GM23338 (cell line): ENCODE measurements around the gene ABCC9. TPM values are rescaled to one million over a fixed set of nuclear protein-coding genes. Genes with fewer than 3 reads are reported as not detected.

Experiments
- ATAC-seq: fragments of 200-7000 bp; cut with Tn5 transposase; 3 replicates; pipeline ENCODE4 v1.9.1; 2020
- DNase-seq: peaks from one replicate; pipeline ENCODE4 v3.0.0-alpha.2; 2015; ENCODE audit warnings: low spot score
- H2AFZ ChIP-seq: fragments of 200-600 bp; sonication (generic); 2 replicates; pipeline ENCODE4 v1.8.0; 2016; ENCODE audit warnings: antibody characterized with exemption, mild to moderate bottlenecking, moderate library complexity
- H3F3A ChIP-seq: fragments of 200-600 bp; sonication (generic); replicated peaks from 2 replicates; pipeline ENCODE4 v1.8.0; 2017; ENCODE audit warnings: antibody characterized with exemption, mixed run types, low read depth
- H3K27ac ChIP-seq: fragments of 200-600 bp; sonication (generic); 2 replicates; pipeline ENCODE4 v1.6.1; 2016; ENCODE audit warnings: low read depth
- H3K27me3 ChIP-seq: fragments of 200-600 bp; sonication (generic); 2 replicates; pipeline ENCODE4 v1.8.0; 2016; ENCODE audit warnings: mild to moderate bottlenecking, mixed run types, moderate library complexity; ENCODE audit not compliant: insufficient read depth
- H3K36me3 ChIP-seq: fragments of 200-600 bp; sonication (generic); 2 replicates; pipeline ENCODE4 v1.8.0; 2016; ENCODE audit warnings: mild to moderate bottlenecking; ENCODE audit not compliant: insufficient read depth
- H3K4me1 ChIP-seq: fragments of 200-600 bp; sonication (generic); 2 replicates; pipeline ENCODE4 v1.8.0; 2016; ENCODE audit warnings: mild to moderate bottlenecking, moderate library complexity; ENCODE audit not compliant: insufficient read depth
- H3K4me2 ChIP-seq: fragments of 200-600 bp; sonication (generic); 2 replicates; pipeline ENCODE4 v1.7.1; 2017; ENCODE audit warnings: mixed run types
- H3K4me3 ChIP-seq: fragments of 200-600 bp; sonication (generic); 2 replicates; pipeline ENCODE4 v1.6.1; 2016; ENCODE audit warnings: mixed run types
- H3K79me2 ChIP-seq: fragments of 200-600 bp; sonication (generic); replicated peaks from 2 replicates; pipeline ENCODE4 v1.8.0; 2017; ENCODE audit warnings: mild to moderate bottlenecking; ENCODE audit not compliant: insufficient read depth
- H3K9me2 ChIP-seq: fragments of 200-600 bp; sonication (generic); 2 replicates; pipeline ENCODE4 v1.8.0; 2017; ENCODE audit not compliant: insufficient read depth
- H4K20me1 ChIP-seq: fragments of 200-600 bp; sonication (generic); replicated peaks from 2 replicates; pipeline ENCODE4 v1.8.0; 2017; ENCODE audit warnings: mild to moderate bottlenecking; ENCODE audit not compliant: insufficient read depth
- H3K27ac Mint-ChIP-seq: 2 replicates; pipeline ENCODE4 v1.8.0; 2020; ENCODE audit warnings: inconsistent platforms, mild to moderate bottlenecking, moderate library complexity, mixed read lengths
- H3K27me3 Mint-ChIP-seq: 3 replicates; pipeline ENCODE4 v1.8.0; 2022; ENCODE audit warnings: low read depth, mild to moderate bottlenecking, moderate library complexity, mixed read lengths, inconsistent platforms; ENCODE audit not compliant: insufficient read depth, poor library complexity
- H3K36me3 Mint-ChIP-seq: 3 replicates; pipeline ENCODE4 v1.8.0; 2021; ENCODE audit warnings: low read depth, mild to moderate bottlenecking, inconsistent platforms, moderate library complexity, mixed read lengths
- H3K4me1 Mint-ChIP-seq: 3 replicates; pipeline ENCODE4 v1.8.0; 2020; ENCODE audit warnings: mild to moderate bottlenecking, inconsistent platforms, mixed read lengths
- H3K4me3 Mint-ChIP-seq: 3 replicates; pipeline ENCODE4 v1.8.0; 2021; ENCODE audit warnings: moderate library complexity, mild to moderate bottlenecking, inconsistent platforms, mixed read lengths
- H3K9me3 Mint-ChIP-seq: 3 replicates; pipeline ENCODE4 v1.8.0; 2020; ENCODE audit warnings: moderate library complexity, mild to moderate bottlenecking, inconsistent platforms, mixed read lengths
- CREB1 ChIP-seq: fragments of 250-450 bp; sonication (Bioruptor Pico); IDR thresholded peaks from 2 replicates; pipeline ENCODE4 v1.5.0; 2020; ENCODE audit warnings: low read depth, mild to moderate bottlenecking, moderate library complexity
- EZH2 ChIP-seq: fragments of 200-600 bp; sonication (generic); IDR thresholded peaks from one replicate; pipeline ENCODE4 v1.8.0; 2017; ENCODE audit warnings: antibody characterized with exemption, mild to moderate bottlenecking, low read depth; ENCODE audit not compliant: unreplicated experiment
- EZH2phosphoT487 ChIP-seq: fragments of 200-600 bp; sonication (generic); IDR thresholded peaks from one replicate; pipeline ENCODE4 v1.8.1; 2018; ENCODE audit warnings: antibody characterized with exemption; ENCODE audit not compliant: unreplicated experiment
- JUNB ChIP-seq: IDR thresholded peaks from one replicate; pipeline ENCODE4 v1.6.1; 2016; ENCODE audit warnings: antibody characterized with exemption; ENCODE audit not compliant: unreplicated experiment
- NANOG ChIP-seq: IDR thresholded peaks from 2 replicates; pipeline ENCODE4 v1.6.1; 2016; ENCODE audit warnings: antibody characterized with exemption, borderline replicate concordance
- POLR2AphosphoS5 ChIP-seq: IDR thresholded peaks from 2 replicates; pipeline ENCODE4 v1.6.1; 2016; ENCODE audit warnings: antibody characterized with exemption, low read depth
- ZNF114 ChIP-seq: fragments of 250-450 bp; sonication (Bioruptor Pico); IDR thresholded peaks from 2 replicates; pipeline ENCODE4 v1.5.0; 2020; ENCODE audit warnings: mild to moderate bottlenecking, moderate library complexity
- ZNF331 ChIP-seq: fragments of 250-450 bp; sonication (Bioruptor Pico); IDR thresholded peaks from 2 replicates; pipeline ENCODE4 v1.5.0; 2020; ENCODE audit warnings: low read depth, mild to moderate bottlenecking, moderate library complexity
- polyA plus RNA-seq: library from polyadenylated mRNA; unstranded; fragments of >200 nt; fragmentation: Nextera tagmentation; extraction: Ambion mirVana; gene quantifications from 2 replicates; pipeline ENCODE4 v1.2.1, GENCODE V29; 2016
- total RNA-seq: library from RNA; depleted of rRNA; stranded (reverse); fragments of >200 nt; shearing (Covaris generic); gene quantifications from 2 replicates; pipeline ENCODE4 v1.2.3, GENCODE V29; 2014
- TF ChIP-seq, protein P1 (sequence below): fragments of 250-450 bp; sonication (Bioruptor Pico); IDR thresholded peaks from 2 replicates; pipeline ENCODE4 v1.5.0; 2020; ENCODE audit warnings: mild to moderate bottlenecking, moderate library complexity
- TF ChIP-seq, protein P2 (sequence below): IDR thresholded peaks from one replicate; pipeline ENCODE4 v1.6.1; 2018; ENCODE audit warnings: antibody characterized with exemption; ENCODE audit not compliant: unreplicated experiment
- TF ChIP-seq, protein P3 (sequence below), 2 experiments: fragments of 200-600 bp in 1 of 2; sonication (generic) in 1 of 2; conservative IDR thresholded peaks; 2 replicates each; pipeline versions ENCODE4 v1.5.1 to v1.6.1; 2016 to 2017; ENCODE audit warnings: antibody characterized with exemption in 2 of 2, low read depth in 2 of 2, mild to moderate bottlenecking in 2 of 2, moderate library complexity in 1 of 2
- TF ChIP-seq, protein P4 (sequence below): IDR thresholded peaks from 2 replicates; pipeline ENCODE4 v1.6.1; 2016; ENCODE audit warnings: antibody characterized with exemption

Gene ABCC9
- total and polyA plus RNA-seq, 2 experiments from 2014 or later: not detected

DNA sequence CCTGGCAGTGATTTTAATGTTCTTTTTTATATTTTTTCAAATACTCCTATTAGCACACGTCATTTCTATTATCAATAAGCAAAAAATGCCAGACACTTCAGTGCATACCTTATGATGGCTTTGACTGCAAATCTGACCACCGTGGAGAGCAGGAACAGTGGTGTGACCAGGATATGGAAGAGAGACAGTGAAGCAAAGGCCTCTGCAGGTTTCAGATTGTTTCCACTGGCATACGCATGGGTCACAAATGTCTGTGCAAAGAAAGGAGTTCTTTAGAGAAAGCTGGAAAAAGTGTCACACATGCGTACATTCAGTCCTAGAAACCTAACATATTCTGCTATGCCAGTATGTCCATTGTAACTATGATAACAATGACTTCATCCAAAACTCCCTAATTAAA lies 47.3 kb downstream of the ABCC9 start (continued):
- TF ChIP-seq, protein P1, sequence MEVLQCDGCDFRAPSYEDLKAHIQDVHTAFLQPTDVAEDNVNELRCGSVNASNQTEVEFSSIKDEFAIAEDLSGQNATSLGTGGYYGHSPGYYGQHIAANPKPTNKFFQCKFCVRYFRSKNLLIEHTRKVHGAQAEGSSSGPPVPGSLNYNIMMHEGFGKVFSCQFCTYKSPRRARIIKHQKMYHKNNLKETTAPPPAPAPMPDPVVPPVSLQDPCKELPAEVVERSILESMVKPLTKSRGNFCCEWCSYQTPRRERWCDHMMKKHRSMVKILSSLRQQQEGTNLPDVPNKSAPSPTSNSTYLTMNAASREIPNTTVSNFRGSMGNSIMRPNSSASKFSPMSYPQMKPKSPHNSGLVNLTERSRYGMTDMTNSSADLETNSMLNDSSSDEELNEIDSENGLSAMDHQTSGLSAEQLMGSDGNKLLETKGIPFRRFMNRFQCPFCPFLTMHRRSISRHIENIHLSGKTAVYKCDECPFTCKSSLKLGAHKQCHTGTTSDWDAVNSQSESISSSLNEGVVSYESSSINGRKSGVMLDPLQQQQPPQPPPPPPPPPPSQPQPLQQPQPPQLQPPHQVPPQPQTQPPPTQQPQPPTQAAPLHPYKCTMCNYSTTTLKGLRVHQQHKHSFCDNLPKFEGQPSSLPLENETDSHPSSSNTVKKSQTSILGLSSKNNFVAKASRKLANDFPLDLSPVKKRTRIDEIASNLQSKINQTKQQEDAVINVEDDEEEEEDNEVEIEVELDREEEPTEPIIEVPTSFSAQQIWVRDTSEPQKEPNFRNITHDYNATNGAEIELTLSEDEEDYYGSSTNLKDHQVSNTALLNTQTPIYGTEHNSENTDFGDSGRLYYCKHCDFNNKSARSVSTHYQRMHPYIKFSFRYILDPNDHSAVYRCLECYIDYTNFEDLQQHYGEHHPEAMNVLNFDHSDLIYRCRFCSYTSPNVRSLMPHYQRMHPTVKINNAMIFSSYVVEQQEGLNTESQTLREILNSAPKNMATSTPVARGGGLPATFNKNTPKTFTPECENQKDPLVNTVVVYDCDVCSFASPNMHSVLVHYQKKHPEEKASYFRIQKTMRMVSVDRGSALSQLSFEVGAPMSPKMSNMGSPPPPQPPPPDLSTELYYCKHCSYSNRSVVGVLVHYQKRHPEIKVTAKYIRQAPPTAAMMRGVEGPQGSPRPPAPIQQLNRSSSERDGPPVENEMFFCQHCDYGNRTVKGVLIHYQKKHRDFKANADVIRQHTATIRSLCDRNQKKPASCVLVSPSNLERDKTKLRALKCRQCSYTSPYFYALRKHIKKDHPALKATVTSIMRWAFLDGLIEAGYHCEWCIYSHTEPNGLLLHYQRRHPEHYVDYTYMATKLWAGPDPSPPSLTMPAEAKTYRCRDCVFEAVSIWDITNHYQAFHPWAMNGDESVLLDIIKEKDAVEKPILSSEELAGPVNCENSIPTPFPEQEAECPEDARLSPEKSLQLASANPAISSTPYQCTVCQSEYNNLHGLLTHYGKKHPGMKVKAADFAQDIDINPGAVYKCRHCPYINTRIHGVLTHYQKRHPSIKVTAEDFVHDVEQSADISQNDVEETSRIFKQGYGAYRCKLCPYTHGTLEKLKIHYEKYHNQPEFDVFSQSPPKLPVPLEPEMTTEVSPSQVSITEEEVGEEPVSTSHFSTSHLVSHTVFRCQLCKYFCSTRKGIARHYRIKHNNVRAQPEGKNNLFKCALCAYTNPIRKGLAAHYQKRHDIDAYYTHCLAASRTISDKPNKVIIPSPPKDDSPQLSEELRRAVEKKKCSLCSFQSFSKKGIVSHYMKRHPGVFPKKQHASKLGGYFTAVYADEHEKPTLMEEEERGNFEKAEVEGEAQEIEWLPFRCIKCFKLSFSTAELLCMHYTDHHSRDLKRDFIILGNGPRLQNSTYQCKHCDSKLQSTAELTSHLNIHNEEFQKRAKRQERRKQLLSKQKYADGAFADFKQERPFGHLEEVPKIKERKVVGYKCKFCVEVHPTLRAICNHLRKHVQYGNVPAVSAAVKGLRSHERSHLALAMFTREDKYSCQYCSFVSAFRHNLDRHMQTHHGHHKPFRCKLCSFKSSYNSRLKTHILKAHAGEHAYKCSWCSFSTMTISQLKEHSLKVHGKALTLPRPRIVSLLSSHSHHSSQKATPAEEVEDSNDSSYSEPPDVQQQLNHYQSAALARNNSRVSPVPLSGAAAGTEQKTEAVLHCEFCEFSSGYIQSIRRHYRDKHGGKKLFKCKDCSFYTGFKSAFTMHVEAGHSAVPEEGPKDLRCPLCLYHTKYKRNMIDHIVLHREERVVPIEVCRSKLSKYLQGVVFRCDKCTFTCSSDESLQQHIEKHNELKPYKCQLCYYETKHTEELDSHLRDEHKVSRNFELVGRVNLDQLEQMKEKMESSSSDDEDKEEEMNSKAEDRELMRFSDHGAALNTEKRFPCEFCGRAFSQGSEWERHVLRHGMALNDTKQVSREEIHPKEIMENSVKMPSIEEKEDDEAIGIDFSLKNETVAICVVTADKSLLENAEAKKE (CRISPR knock-in tag): no peak
- TF ChIP-seq POLR2AphosphoS5: no peak
- no peak for TF ChIP-seq EZH2

GRCh38 chr12:21892341-21892740 lies 48.9 kb downstream of the ABCC9 start:
- H3K4me1 ChIP-seq: no peaks in the 10 kb centered on the region
- no peak overlapping the region for H2AFZ ChIP-seq
- H3K4me2 ChIP-seq: no peak overlapping the region
- Mint-ChIP-seq H3K27me3 (no peaks in the 10 kb centered on the region), H3K27ac (no peak overlapping the region), H3K4me3 (no peak overlapping the region), H3K9me3 (no peaks in the 10 kb centered on the region), H3K4me1 (no peaks in the 10 kb centered on the region), H3K36me3 (no peaks in the 10 kb centered on the region)
- DNase-seq (no peak), ATAC-seq (no peak)
- H3K4me3 ChIP-seq: no peak overlapping the region
- H3K79me2 ChIP-seq: no peaks in the 10 kb centered on the region
- no peaks in the 10 kb centered on the region for H3K36me3 ChIP-seq
- H3K27ac ChIP-seq: no peak overlapping the region
- no peaks in the 10 kb centered on the region for H4K20me1 ChIP-seq
- no peaks in the 10 kb centered on the region for H3F3A ChIP-seq
- no peaks in the 10 kb centered on the region for H3K9me2 ChIP-seq
- no peaks in the 10 kb centered on the region for H3K27me3 ChIP-seq
- TF ChIP-seq ZNF331 (CRISPR knock-in tag) (no peak), EZH2phosphoT487 (no peak), CREB1 (CRISPR knock-in tag) (no peak), JUNB (no peak), ZNF114 (CRISPR knock-in tag) (no peak), EZH2 (no peak), POLR2AphosphoS5 (no peak), NANOG (no peak)
- TF ChIP-seq, protein P2, sequence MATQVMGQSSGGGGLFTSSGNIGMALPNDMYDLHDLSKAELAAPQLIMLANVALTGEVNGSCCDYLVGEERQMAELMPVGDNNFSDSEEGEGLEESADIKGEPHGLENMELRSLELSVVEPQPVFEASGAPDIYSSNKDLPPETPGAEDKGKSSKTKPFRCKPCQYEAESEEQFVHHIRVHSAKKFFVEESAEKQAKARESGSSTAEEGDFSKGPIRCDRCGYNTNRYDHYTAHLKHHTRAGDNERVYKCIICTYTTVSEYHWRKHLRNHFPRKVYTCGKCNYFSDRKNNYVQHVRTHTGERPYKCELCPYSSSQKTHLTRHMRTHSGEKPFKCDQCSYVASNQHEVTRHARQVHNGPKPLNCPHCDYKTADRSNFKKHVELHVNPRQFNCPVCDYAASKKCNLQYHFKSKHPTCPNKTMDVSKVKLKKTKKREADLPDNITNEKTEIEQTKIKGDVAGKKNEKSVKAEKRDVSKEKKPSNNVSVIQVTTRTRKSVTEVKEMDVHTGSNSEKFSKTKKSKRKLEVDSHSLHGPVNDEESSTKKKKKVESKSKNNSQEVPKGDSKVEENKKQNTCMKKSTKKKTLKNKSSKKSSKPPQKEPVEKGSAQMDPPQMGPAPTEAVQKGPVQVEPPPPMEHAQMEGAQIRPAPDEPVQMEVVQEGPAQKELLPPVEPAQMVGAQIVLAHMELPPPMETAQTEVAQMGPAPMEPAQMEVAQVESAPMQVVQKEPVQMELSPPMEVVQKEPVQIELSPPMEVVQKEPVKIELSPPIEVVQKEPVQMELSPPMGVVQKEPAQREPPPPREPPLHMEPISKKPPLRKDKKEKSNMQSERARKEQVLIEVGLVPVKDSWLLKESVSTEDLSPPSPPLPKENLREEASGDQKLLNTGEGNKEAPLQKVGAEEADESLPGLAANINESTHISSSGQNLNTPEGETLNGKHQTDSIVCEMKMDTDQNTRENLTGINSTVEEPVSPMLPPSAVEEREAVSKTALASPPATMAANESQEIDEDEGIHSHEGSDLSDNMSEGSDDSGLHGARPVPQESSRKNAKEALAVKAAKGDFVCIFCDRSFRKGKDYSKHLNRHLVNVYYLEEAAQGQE: no peak
- TF ChIP-seq, protein P3, sequence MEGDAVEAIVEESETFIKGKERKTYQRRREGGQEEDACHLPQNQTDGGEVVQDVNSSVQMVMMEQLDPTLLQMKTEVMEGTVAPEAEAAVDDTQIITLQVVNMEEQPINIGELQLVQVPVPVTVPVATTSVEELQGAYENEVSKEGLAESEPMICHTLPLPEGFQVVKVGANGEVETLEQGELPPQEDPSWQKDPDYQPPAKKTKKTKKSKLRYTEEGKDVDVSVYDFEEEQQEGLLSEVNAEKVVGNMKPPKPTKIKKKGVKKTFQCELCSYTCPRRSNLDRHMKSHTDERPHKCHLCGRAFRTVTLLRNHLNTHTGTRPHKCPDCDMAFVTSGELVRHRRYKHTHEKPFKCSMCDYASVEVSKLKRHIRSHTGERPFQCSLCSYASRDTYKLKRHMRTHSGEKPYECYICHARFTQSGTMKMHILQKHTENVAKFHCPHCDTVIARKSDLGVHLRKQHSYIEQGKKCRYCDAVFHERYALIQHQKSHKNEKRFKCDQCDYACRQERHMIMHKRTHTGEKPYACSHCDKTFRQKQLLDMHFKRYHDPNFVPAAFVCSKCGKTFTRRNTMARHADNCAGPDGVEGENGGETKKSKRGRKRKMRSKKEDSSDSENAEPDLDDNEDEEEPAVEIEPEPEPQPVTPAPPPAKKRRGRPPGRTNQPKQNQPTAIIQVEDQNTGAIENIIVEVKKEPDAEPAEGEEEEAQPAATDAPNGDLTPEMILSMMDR (conservative IDR thresholded peaks at IDR 0.05; ENCODE audit: low read depth in 2 of 2): no peak
- TF ChIP-seq, protein P4, sequence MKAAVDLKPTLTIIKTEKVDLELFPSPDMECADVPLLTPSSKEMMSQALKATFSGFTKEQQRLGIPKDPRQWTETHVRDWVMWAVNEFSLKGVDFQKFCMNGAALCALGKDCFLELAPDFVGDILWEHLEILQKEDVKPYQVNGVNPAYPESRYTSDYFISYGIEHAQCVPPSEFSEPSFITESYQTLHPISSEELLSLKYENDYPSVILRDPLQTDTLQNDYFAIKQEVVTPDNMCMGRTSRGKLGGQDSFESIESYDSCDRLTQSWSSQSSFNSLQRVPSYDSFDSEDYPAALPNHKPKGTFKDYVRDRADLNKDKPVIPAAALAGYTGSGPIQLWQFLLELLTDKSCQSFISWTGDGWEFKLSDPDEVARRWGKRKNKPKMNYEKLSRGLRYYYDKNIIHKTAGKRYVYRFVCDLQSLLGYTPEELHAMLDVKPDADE: no peak
